PC-9 (cell line): ENCODE data around the gene DECR2. TPM values are rescaled to one million over a fixed set of nuclear protein-coding genes. Genes with fewer than 3 reads are reported as not detected.

Experiments used
- Bru-seq: library from RNA; stranded (reverse); fragments of 400-500 nt; gene quantifications from one replicate; lab custom pipeline; 2021; lab: Mats Ljungman, UMichigan
- BruChase-seq, 2 experiments: library from RNA; stranded (reverse); fragments of 400-500 nt; gene quantifications; one replicate each; lab custom pipeline; 2021; lab: Mats Ljungman, UMichigan
- BruUV-seq: library from RNA; stranded (reverse); fragments of 400-500 nt; replicated peaks from 2 replicates; lab custom pipeline; 2021; lab: Mats Ljungman, UMichigan
- CTCF ChIA-PET: fragments of 300-600 bp; sonication (Branson Sonifier 250); formaldehyde crosslinking; loops from one replicate; lab custom pipeline; 2022; ENCODE audit warnings: antibody characterized with exemption; lab: Charles Lee
- POLR2A ChIA-PET: fragments of 300-600 bp; sonication (Branson Sonifier 250); formaldehyde crosslinking; loops from one replicate; lab custom pipeline; 2022; ENCODE audit warnings: antibody characterized with exemption; ENCODE audit not compliant: unreplicated experiment; lab: Charles Lee
- DNase-seq, 2 experiments: peaks; one replicate each; pipeline versions ENCODE4 v3.0.0 to v3.0.0-alpha.2; 2015 to 2022; ENCODE audit warnings: mixed read lengths in 1 of 2
- H2AFZ ChIP-seq: fragments of 200-600 bp; sonication (generic); 2 replicates; pipeline ENCODE4 v1.8.1; 2017; ENCODE audit warnings: antibody characterized with exemption
- H3F3A ChIP-seq: fragments of 200-600 bp; sonication (generic); 2 replicates; pipeline ENCODE4 v1.8.1; 2017; ENCODE audit warnings: antibody characterized with exemption, mild to moderate bottlenecking, low read depth; ENCODE audit not compliant: insufficient read depth
- H3K27ac ChIP-seq: fragments of 200-600 bp; sonication (generic); 2 replicates; pipeline ENCODE4 v1.6.1; 2016; ENCODE audit warnings: mixed run types
- H3K27me3 ChIP-seq: fragments of 200-600 bp; sonication (generic); 2 replicates; pipeline ENCODE4 v1.6.1; 2016; ENCODE audit warnings: low read depth, mixed run types; ENCODE audit not compliant: insufficient read depth
- H3K36me3 ChIP-seq: fragments of 200-600 bp; sonication (generic); 2 replicates; pipeline ENCODE4 v1.6.1; 2016; ENCODE audit warnings: low read depth, mixed run types
- H3K4me1 ChIP-seq: fragments of 200-600 bp; sonication (generic); replicated peaks from 2 replicates; pipeline ENCODE4 v1.6.1; 2016; ENCODE audit warnings: mixed run types; ENCODE audit not compliant: insufficient read depth
- H3K4me2 ChIP-seq: fragments of 200-600 bp; sonication (generic); 2 replicates; pipeline ENCODE4 v1.6.1; 2017; ENCODE audit warnings: mixed run types
- H3K4me3 ChIP-seq: fragments of 200-600 bp; sonication (generic); 2 replicates; pipeline ENCODE4 v1.6.1; 2016; ENCODE audit warnings: mixed run types
- H3K79me2 ChIP-seq: fragments of 200-600 bp; sonication (generic); 2 replicates; pipeline ENCODE4 v1.6.1; 2017; ENCODE audit warnings: low read depth, mixed run types
- H3K9me2 ChIP-seq: fragments of 200-600 bp; sonication (generic); 2 replicates; pipeline ENCODE4 v1.8.1; 2017; ENCODE audit warnings: mild to moderate bottlenecking; ENCODE audit not compliant: insufficient read depth
- H3K9me3 ChIP-seq: fragments of 200-600 bp; sonication (generic); 2 replicates; pipeline ENCODE4 v1.8.1; 2016; ENCODE audit warnings: low read depth; ENCODE audit not compliant: insufficient read depth
- H4K20me1 ChIP-seq: fragments of 200-600 bp; sonication (generic); 2 replicates; pipeline ENCODE4 v1.8.1; 2017; ENCODE audit not compliant: insufficient read depth
- EZH2 ChIP-seq: fragments of 200-600 bp; sonication (generic); IDR thresholded peaks from 2 replicates; pipeline ENCODE4 v1.8.0; 2017; ENCODE audit warnings: antibody characterized with exemption, low read depth
- intact Hi-C: fragments of 100-400 bp; cut with micrococcal nuclease; formaldehyde crosslinking; loops from one replicate; pipeline ENCODE4 v1.10.0; 2022; ENCODE audit not compliant: unreplicated experiment
- long read RNA-seq: library from polyadenylated mRNA; stranded (forward); transcript quantifications from one replicate; pipeline ENCODE4 v2.0.0, GENCODE V29; 2022
- total RNA-seq: library from RNA; stranded (reverse); gene quantifications from 2 replicates; pipeline ENCODE4 v1.2.3, GENCODE V29; 2021
- TF ChIP-seq, protein P1 (sequence below): fragments of 200-600 bp; sonication (generic); conservative IDR thresholded peaks from 2 replicates; pipeline ENCODE4 v1.6.1; 2017; ENCODE audit warnings: mixed run types, antibody characterized with exemption, mild to moderate bottlenecking, moderate library complexity

Gene DECR2, protein sequence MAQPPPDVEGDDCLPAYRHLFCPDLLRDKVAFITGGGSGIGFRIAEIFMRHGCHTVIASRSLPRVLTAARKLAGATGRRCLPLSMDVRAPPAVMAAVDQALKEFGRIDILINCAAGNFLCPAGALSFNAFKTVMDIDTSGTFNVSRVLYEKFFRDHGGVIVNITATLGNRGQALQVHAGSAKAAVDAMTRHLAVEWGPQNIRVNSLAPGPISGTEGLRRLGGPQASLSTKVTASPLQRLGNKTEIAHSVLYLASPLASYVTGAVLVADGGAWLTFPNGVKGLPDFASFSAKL
- total RNA-seq, result 65.4 and 78.4 TPM in 2 replicates
- percentile 62 among the genes with signal in this experiment for Bru-seq, nascent RNA
- BruChase-seq, experiment 1, labeled RNA remaining after a 2-hour chase, result percentile 71 among the genes with signal in this experiment
- percentile 75 among the genes with signal in this experiment for BruChase-seq, experiment 2, labeled RNA remaining after a 6-hour chase
- long read RNA-seq, transcript DECR2-201 (9 exons, 1,615 nt), result major isoform, 90 of 134 reads
- long read RNA-seq, partial matches to known transcripts, result 5 of 134 reads
- long read RNA-seq, other reads (novel, unspliced or antisense), result 39 of 134 reads

DNA sequence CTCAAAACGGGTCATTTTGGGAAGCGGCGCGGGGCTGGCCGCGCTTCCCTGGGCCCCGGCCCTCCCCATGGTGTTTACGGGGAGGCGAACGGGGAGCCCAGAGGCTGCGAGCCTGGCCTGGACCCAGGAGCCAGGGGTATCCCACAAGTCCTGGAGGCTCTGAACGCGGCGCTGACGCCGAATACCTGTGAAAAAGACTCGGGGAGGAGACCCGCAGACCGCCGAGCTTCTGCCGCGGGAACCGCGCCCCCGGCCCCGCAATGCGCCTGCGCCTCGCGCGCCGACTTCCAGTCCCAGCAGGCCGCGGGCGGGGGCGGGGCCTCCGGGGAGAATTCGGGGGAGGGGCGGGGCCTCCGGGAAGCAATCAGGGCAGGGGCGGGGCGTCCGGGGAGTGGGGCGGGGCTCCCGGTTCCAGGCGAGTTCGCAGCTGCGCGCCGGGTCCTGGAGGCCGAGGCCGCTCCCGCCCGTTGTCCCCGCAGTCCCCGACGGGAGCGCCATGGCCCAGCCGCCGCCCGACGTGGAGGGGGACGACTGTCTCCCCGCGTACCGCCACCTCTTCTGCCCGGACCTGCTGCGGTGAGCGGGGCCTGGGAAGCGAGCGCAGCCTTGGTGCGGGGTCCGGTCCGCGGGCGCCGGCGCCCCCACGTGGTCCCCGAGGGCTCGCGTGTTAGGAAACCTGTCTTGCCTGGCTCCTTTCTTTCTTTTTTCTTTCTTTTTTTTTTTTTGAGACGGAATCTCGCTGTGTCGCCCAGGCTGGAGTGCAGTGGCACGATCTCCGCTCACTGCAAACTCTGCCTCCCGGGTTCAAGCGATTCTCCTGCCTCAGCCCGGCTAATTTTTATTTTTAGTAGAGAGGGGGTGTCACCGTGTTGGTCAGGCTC, at the start of gene DECR2:
Gene DECR2, plus strand, starts transcription at position 418 of the 881 bp plus-strand sequence. Its CDS starts 79 bp downstream, at position 497.
- Histone ChIP-seq H3K4me2 (peak within 1 kb of the TSS; percentile 85), H4K20me1 (no peaks in the 10 kb centered on the region), H3K36me3 (no peaks in the 10 kb centered on the region; the same call in 1 of the 2 replicates), H3K9me3 (no peaks in the 10 kb centered on the region), H3K27ac (peak within 1 kb of the TSS; percentile 67), H3K9me2 (no peaks in the 10 kb centered on the region), H3K79me2 (peaks cover 9% of the 10 kb centered on the region; the same call in 1 of the 2 replicates), H3K27me3 (no peaks in the 10 kb centered on the region), H3F3A (peaks cover 44% of the 10 kb centered on the region; the same call in 1 of the 2 replicates), H2AFZ (peak within 1 kb of the TSS; percentile 96), H3K4me1 (peaks cover 13% of the 10 kb centered on the region), H3K4me3 (peak within 1 kb of the TSS; percentile 99)
- CTCF ChIA-PET, result interaction anchor here (0.7 kb wide), 2 partner anchors 84 to 348 kb away, joined by 4 to 6 read pairs; partner anchors contain the start of gene SNRNP25
- DNase-seq, result peak; percentile 67 to 96
- TSS peak; percentile 51 for BruUV-seq
- POLR2A ChIA-PET, result interaction anchor here (0.6 to 0.9 kb wide), 4 partner anchors 15 to 338 kb away, joined by 4 to 18 read pairs (median 6); no protein-coding TSS in a partner anchor
- no peak for TF ChIP-seq EZH2
- TF ChIP-seq, protein P1, sequence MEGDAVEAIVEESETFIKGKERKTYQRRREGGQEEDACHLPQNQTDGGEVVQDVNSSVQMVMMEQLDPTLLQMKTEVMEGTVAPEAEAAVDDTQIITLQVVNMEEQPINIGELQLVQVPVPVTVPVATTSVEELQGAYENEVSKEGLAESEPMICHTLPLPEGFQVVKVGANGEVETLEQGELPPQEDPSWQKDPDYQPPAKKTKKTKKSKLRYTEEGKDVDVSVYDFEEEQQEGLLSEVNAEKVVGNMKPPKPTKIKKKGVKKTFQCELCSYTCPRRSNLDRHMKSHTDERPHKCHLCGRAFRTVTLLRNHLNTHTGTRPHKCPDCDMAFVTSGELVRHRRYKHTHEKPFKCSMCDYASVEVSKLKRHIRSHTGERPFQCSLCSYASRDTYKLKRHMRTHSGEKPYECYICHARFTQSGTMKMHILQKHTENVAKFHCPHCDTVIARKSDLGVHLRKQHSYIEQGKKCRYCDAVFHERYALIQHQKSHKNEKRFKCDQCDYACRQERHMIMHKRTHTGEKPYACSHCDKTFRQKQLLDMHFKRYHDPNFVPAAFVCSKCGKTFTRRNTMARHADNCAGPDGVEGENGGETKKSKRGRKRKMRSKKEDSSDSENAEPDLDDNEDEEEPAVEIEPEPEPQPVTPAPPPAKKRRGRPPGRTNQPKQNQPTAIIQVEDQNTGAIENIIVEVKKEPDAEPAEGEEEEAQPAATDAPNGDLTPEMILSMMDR, result no peak; the same call in 1 of the 2 replicates
- intact Hi-C loops, result loop anchor here (1.0 to 2.0 kb wide), 2 partner anchors 23 to 133 kb away; no protein-coding TSS in a partner anchor

DNA sequence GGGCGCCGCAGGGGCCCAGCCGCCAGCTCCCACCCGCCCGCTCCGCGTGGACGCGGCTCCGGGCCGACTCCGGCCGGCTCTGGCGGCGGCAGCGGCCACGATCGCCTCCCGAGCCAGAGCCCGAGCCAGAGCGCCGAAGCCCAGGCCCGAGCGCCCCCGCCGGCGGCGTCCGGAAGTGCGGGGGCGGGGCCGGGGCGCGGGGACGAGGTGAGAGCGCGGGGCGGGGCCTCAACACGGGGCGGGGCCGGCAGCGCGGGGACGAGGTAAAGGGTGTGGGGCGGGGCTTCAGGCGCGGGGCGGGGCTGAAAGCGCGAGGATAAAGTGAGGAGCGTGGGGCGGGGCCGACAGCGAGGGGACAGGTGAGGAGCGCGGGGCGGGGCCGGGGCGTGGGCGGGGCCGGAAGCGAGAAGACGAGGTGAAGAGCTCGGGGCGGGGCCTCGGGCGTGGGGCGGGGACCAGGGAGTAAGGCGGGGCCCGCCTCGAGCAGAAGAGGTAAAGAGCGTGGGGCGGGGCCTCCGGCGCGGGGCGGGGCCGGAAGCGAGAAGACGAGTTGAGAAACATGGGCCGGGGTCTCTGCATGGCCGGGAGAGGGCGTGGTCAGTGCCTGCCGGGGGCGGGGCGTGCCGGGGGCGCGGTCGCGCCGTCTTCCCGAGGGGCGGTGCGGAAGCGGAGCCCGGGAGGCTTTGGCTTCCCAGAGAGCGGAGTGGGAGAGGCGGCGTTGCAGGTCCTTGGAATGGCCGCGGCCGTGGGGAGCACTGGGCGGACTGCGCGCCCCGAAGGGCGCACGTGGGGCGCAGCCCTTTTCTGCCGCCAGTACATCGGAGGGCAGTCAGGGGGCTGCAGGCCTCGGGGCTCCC, 48.9 kb upstream of the DECR2 start, which contains the start of gene AXIN1:
Gene AXIN1, minus strand, starts transcription at position 177 of the 857 bp plus-strand sequence. CDS start 5,698 bp downstream, outside the sequence.
- H3K27me3 ChIP-seq, result no peaks in the 10 kb centered on the region
- peaks cover 5% of the 10 kb centered on the region for H4K20me1 ChIP-seq
- CTCF ChIA-PET, result interaction anchor here (0.5 to 1.0 kb wide), 18 partner anchors 13 to 539 kb away, joined by 3 to 24 read pairs (median 4); no protein-coding TSS in a partner anchor
- H3K79me2 ChIP-seq, result peaks cover 39% of the 10 kb centered on the region
- peak within 1 kb of the TSS; percentile 93 for H3K4me3 ChIP-seq
- no peaks in the 10 kb centered on the region for H3K9me2 ChIP-seq
- H3K4me1 ChIP-seq, result 0 out of 2 replicates have a peak, but pooled peaks cover 5% of the 10 kb centered on the region
- peak; percentile 89 to 100 for DNase-seq
- intact Hi-C loops, result loop anchor here (1.0 to 2.0 kb wide), 2 partner anchors 36 to 118 kb away; partner anchors contain the start of gene FAM234A
- H3F3A ChIP-seq, result peaks cover 5% of the 10 kb centered on the region; the same call in 1 of the 2 replicates
- no peaks in the 10 kb centered on the region for H3K36me3 ChIP-seq
- no TSS peak for BruUV-seq
- TF ChIP-seq, protein P1, result no peak
- no peak for TF ChIP-seq EZH2
- H3K9me3 ChIP-seq, result no peaks in the 10 kb centered on the region
- peak within 1 kb of the TSS; percentile 91 for H3K4me2 ChIP-seq
- POLR2A ChIA-PET, result interaction anchor here (0.5 to 1.3 kb wide), 21 partner anchors 18 to 1326 kb away, joined by 3 to 30 read pairs (median 5); partner anchors contain the start of genes LUC7L and NPRL3
- peak within 1 kb of the TSS; percentile 82 for H2AFZ ChIP-seq
- H3K27ac ChIP-seq, result no peak within 1 kb of the TSS
